CD4-positive, alpha-beta T cell treated with Interleukin-15 for 1 hour (primary cell): Measurements from ENCODE around the gene DDX23.
"Not testable (repeated sequence)": the region's sequence is repeated elsewhere in the genome, so short reads cannot be mapped to it uniquely, and the experiment has no call there.

ENCODE experiments used
- DNase-seq: peaks from one replicate; pipeline ENCODE4 v3.0.0-alpha.2; 2020

DDX23 gene

DNA sequence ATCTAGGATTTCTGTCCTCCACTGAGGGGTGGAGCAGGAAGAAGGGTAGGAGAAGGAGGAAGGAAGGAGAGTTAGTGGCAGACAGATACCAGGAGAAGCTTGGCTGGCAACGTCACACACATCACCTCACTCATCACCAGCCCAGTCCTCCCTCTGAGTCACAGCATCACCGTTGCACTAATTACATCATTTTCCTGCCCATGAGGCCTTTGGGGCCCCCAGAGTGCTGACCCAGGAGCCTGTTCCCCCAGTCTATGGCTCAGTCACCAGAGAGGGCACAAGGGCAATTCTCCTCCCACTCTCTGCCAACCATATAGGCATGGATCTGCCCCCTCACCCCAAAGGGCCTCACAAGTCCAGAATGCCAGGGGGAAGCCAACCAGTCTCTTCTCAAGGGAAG, 9.1 kb upstream of the DDX23 start:
- no peak for DNase-seq

DNA sequence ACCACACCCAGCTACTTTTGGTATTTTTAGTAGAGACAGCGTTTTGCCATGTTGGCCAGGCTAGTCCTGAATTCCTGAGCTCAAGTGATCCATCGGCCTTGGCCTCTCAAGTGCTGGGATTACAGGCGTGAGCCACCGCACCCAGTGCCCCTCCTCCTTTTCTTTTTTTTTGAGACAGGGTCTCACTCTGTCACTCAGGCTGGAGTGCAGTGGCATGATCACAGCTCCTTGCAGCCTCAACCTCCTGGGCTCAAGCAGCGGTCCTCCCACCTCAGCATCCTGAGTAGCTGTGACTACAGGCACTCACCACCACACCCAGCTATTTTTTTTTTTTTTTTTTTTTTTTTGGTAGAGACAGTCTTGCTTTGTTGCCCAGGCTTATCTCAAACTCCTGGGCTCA, 8.3 kb upstream of the DDX23 start:
- not testable (repeated sequence) for DNase-seq

- DNase-seq, result no peak
Observed at GRCh38 chr12:48859607-48860006, 7.6 kb upstream of the DDX23 start.

GRCh38 chr12:48858043-48858442, 6.1 kb upstream of the DDX23 start:
- DNase-seq, result no peak

DNA sequence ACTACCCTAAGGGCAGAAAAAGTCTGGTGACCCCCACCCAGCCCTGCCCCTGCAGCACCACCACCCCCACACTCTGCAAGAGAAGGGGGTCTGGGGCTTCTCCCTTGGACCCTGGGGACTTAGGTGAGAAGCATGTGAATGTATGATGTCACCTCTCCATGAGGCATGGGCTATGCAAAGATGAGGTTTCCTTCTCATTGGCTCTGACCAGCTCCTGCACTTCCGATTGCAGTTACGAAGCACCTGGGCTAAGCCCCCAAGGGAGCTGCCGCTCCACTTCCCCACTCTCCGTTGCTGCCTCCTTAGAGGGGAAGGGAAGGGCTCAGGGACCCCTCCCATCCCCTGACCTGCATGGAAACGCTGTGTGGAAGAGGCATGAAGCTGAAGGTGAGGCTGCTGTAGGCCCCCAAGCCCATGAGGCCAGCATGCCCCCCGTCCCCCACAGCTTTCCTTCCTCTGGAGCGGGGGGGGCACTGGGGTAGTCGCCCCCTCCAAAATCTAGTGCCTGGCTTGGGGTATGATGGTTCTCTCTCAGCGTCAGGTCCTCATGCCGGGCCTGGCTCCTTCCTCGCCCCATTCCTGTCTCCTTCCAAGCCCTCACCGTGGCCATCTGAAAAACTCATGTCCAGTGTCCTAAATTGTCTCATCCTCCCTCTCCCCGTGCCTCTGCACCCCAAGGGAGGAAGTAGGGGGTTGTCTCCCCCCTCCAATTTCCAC, 5.5 kb upstream of the DDX23 start:
- DNase-seq, result no peak

DNA sequence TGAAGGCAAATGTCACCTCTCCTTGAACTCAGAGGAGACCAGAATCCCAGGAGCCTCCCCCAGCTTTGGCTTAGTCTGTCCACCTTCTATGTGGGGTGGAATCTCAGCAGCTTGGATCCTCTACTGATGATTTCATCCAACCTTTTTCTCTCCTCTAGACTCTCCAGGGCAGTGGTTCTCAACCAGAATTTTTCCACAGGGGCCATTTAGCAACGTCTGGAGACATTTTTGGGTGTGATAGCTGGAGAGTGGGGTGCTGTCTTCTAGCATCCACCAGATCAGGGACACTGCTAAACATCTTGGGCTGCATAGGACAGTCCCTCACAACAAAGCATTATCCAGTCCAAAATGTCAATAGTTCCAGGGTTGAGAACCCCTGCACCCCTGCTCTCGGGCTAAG, 4.4 kb upstream of the DDX23 start:
- no peak for DNase-seq

DNA sequence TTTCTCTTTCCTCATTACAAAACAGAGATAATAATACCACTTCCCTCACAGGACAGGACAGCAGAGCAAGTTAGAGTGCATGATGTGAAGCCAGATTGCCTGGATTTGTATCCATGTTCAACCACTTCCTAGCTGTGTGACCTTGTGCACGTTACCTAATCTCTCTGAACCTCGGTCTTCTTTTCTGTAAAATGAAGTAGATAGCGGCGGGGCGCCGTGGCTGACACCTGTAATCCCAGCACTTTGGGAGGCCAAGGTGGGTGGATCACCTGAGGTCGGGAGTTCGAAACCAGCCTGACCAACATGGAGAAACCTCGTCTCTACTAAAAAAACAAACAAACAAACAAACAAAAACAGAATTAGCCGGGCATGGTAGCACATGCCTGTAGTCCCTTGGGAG, 3.0 kb upstream of the DDX23 start:
- DNase-seq, result not testable (repeated sequence)

- no peak for DNase-seq
Observed at GRCh38 chr12:48854488-48854887, 2.5 kb upstream of the DDX23 start.

DNA sequence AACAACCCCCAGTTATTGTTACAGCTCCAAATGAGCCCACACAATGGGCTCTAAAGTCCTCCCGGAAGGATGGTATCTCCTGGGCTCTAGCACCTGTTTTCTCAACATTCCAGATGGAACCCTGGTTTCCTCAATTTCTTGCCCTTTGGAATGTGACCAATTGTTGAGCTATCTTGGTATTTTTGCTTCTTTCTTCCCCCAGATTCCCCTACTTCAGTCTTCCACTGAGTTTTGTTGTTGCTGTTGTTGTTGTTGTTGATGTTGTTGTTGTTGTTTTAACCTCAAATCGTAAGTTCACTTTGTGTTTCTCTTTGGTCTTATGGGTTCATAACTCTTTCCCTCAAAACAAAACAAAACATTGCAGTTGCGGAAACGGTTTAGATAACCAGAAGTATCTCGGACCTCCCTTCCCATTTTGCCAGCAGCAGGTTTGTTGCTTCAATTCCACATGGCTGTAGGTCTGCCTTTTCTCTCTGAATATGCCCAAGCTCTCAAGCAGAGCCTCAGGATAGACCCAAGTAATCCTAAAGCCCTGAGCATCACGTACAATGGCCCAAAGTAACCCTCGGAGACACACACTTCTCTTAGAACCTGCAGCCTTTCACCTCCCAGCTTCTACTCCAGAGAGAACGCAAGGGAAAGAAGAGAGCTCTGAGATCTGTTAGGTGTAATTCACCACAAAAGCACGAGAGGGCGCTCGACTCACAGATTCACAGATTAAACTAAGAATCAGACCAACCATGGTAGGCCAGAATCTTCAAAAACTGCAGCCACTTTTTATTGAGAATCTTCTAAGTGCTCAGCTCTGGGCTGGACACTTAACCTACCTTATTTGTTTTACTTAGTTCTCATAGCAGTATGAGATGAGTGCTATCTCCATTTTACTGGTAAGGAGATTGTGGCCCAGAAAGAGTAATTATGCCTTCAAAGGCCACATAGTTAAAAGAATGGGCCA, 1.0 kb upstream of the DDX23 start:
- peak; percentile 84 for DNase-seq

- not testable (repeated sequence) for DNase-seq
Observed at GRCh38 chr12:48842021-48842420, 9.9 kb downstream of the DDX23 start.

GRCh38 chr12:48838048-48838447, 13.9 kb downstream of the DDX23 start:
- no peak for DNase-seq

GRCh38 chr12:48832321-48833060, 19.5 kb downstream of the DDX23 start:
- no peak for DNase-seq

DNA sequence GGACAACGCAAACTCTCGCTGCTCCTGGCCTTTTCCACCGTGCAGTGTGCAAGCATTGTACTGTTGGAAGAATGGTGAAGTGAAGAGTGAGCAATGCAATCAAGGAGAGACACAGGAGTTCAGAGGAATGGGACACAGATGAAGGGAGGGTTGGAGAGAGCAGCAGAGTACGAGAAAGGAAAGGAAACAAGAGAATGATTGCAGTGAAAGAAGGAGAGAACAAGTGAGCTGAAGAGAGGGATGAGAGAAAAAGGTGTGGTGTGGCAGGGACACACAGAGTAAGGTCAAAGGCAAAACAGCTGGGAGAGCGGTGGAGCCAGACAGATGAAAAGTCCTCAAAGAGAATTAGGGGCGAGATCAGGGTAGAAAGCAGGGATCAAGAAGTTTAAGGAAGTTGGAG, 20.7 kb downstream of the DDX23 start:
- DNase-seq, result no peak

GRCh38 chr12:48828841-48829575, 23.0 kb downstream of the DDX23 start:
- no peak for DNase-seq

- no peak for DNase-seq
Observed at GRCh38 chr12:48828293-48828692, 23.7 kb downstream of the DDX23 start.

- no peak for DNase-seq
Observed at GRCh38 chr12:48827513-48828096, 24.4 kb downstream of the DDX23 start.

DNA sequence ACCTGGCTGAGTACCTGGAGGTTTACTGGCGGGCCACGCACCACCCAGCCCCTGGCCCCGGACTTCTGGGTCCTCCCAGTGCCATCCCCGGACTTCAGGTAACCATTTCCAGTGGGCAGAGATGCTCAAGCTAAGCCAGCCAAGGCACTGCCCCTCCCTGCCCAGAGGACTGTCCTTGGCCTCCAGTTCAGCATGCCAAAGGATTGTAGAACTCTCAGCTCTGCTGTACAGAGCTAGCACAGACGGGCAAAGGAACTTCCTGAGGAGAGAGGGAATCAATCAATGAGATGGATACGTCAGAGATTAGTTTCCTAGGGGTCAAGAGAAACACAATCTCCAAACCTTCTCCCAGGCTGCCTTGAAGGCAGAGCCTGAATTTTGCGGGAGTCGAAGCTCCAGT, 24.9 kb downstream of the DDX23 start:
- DNase-seq, result no peak

DNA sequence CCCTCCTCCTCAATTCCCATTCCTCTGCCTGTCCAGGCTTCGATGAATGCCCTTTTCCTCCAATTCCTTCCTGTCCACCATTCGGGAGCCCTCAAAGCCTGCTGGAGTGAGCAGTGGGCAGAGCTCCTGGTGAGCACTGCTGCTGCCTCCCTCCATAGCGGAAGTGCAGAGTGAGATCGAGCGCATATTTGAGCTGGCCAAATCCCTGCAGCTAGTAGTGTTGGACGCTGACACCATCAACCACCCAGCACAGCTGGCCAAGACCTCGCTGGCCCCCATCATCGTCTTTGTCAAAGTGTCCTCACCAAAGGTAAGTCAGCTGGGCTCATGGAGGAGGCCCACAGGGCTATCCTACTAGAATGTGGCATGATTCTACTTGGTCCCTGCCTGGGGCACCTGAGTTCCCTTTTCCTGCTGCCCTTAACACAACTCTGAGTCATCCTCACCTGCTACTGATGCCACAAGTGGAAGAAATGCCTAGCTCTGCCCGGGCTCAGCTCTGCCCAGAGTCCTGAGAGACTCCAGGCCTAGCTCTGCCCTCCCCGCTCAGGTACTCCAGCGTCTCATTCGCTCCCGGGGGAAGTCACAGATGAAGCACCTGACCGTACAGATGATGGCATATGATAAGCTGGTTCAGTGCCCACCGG, 25.6 kb downstream of the DDX23 start:
- DNase-seq, result no peak

DNA sequence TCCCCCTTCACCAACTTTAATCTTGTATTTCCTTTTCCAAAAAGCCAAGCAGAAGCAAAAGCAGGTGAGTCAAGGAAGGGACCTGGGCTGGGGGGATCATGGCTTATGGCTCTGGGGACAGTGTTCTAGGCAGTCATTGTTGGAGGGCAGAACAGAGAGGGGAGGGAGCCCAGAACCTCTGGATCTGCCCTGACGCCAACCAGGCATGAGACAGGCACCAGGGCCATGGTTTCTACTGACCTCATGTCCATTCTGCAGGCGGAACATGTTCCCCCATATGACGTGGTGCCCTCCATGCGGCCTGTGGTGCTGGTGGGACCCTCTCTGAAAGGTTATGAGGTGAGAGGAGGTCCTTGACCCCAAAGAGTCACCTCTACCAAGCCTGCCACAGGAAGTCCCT, 27.1 kb downstream of the DDX23 start:
- DNase-seq, result no peak

- DNase-seq, result no peak
Observed at GRCh38 chr12:48824112-48824511, 27.9 kb downstream of the DDX23 start.

DNA sequence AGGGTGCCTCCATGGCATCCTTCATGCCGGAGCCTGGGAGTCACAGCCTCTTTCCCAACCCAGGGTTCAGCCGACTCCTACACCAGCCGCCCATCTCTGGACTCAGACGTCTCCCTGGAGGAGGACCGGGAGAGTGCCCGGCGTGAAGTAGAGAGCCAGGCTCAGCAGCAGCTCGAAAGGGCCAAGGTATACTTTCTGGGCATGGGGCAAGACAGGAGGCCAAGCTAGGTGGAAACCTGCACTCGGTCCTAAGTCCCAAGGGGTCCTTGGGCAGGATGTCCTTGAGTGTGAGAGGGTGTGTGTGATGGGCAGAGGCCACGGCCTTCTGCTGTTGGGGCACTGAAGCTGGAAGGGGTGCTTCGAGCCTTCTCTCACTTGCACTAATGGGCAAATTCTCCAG, 28.7 kb downstream of the DDX23 start:
- no peak for DNase-seq

- DNase-seq, result no peak
Observed at GRCh38 chr12:48822711-48823110, 29.3 kb downstream of the DDX23 start.
